Transverse colon (tissue), 1 donor: ENCODE data around the gene UNC80.

ENCODE experiments used
- EP300 ChIP-seq: sonication (generic); formaldehyde crosslinking; IDR thresholded peaks from one replicate; pipeline ENCODE4 v1.6.1; 2017; ENCODE audit warnings: antibody characterized with exemption, low read depth
- POLR2A ChIP-seq: fragments of 450-650 bp; IDR thresholded peaks from one replicate; pipeline ENCODE4 v1.6.1; 2016; ENCODE audit warnings: antibody characterized with exemption, mild to moderate bottlenecking, moderate library complexity

DNA sequence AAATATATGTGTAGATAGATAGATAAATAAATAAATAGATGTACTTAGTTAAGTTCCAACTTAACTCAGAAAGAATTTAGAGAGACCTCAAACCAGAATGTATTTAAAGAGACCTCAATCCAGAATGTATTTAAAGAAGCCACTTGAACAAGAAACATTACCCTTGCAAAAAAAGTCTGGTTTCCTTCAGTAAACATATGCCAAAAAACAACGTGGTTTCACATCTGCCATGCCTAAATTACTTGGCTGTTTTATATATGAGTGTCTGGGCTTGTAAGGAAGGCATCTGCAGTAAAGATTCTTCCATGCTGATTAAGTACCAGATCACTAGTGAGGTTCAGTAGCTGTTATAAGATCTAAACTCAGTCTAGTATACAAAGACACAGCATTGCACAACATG is 201.7 kb downstream of the UNC80 start:
- TF ChIP-seq POLR2A = no peak
- TF ChIP-seq EP300 = no peak
